ENCODE data around the gene MYO18B. TPM values are rescaled to one million over a fixed set of nuclear protein-coding genes. Genes with fewer than 3 reads are reported as not detected.

The MYO18B gene, protein sequence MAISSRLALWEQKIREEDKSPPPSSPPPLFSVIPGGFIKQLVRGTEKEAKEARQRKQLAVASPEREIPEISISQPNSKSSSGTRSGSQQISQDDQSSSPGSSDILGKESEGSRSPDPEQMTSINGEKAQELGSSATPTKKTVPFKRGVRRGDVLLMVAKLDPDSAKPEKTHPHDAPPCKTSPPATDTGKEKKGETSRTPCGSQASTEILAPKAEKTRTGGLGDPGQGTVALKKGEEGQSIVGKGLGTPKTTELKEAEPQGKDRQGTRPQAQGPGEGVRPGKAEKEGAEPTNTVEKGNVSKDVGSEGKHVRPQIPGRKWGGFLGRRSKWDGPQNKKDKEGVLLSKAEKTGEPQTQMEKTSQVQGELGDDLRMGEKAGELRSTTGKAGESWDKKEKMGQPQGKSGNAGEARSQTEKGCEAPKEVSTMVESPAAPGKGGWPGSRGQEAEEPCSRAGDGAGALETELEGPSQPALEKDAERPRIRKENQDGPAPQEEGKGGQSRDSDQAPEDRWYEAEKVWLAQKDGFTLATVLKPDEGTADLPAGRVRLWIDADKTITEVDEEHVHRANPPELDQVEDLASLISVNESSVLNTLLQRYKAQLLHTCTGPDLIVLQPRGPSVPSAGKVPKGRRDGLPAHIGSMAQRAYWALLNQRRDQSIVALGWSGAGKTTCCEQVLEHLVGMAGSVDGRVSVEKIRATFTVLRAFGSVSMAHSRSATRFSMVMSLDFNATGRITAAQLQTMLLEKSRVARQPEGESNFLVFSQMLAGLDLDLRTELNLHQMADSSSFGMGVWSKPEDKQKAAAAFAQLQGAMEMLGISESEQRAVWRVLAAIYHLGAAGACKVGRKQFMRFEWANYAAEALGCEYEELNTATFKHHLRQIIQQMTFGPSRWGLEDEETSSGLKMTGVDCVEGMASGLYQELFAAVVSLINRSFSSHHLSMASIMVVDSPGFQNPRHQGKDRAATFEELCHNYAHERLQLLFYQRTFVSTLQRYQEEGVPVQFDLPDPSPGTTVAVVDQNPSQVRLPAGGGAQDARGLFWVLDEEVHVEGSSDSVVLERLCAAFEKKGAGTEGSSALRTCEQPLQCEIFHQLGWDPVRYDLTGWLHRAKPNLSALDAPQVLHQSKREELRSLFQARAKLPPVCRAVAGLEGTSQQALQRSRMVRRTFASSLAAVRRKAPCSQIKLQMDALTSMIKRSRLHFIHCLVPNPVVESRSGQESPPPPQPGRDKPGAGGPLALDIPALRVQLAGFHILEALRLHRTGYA (N-terminal part only)
- 4.0 TPM in 1 of 2 replicates, not detected in the other for total RNA-seq

DNA sequence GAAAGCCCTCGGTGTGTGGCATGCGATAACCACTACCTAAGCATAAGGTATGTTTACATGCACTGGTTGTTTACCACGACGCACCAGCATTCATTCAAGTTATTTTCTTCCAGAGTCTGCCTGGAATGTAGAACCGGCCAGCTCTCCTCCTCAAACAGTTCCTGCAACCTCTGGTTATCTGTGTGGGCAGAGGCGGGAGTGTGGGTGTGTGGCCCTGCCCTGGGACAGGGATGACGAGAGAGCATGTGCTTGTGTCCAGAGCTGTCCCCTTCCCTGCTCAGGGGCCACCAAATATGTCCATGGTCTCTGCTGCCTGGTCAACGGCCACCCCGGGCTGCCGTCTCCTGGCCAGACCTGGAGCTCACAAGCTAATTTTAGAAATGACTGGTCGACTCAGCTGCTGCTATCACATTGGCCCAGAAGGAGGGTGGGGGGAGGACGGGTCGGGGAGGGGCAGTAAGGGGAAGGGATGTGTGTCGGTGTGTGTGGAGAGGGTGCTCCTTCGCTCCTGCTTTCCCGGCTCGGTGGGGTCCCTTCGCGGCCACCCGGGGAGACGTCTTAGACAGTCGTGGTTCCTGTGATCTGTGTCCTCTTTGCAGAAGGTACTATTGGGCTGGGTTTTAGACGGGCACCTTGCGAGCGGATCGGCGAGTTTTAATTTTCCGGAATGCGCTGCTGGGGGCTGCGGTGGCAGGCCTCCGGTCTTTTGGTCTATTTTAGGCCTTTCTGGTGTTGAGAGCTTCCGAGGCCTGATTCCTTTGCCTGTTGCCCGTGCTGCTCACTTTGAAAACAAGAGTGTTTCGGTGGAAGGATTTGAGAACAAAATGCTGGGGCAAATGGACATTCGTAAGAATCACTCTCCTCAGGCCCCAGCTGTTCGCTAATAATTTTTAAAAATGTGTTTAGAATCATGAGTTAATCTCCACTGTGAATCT lies at the start of gene MYO18B:
Gene MYO18B (plus strand): TSS at position 497 of the 935 bp plus-strand sequence. CDS start 18,905 bp downstream, outside the sequence.

Small RNA genes within 50 kb of the gene (small RNA-seq; reads per million reads assigned to genes)
- gene RN7SKP169: not detected
- gene RNA5SP494: not detected
- not detected for gene Z98949.2

Other genes with a start within 250 kb of the MYO18B start
- 1.4 and 1.8 TPM in 2 replicates for gene GRK3, start 177.5 kb upstream of the MYO18B start, total RNA-seq